ENCODE measurements around the gene USH1C.

USH1C gene

GRCh38 chr11:17471501-17471900 is 72.7 kb downstream of the USH1C start:
- DNase-seq (ENCODE audit: low spot score): no peak

GRCh38 chr11:17469998-17470397 is 74.2 kb downstream of the USH1C start:
- DNase-seq (ENCODE audit: low spot score): no peak

GRCh38 chr11:17468122-17468521 is 76.1 kb downstream of the USH1C start:
- DNase-seq (ENCODE audit: low spot score): no peak

- no peak for DNase-seq (ENCODE audit: low spot score)
These were observed 80.6 kb downstream of the USH1C start for GRCh38 chr11:17463546-17464174.

- DNase-seq (ENCODE audit: low spot score): no peak
These were observed 81.3 kb downstream of the USH1C start for GRCh38 chr11:17462940-17463339.

GRCh38 chr11:17460406-17460805 is 83.8 kb downstream of the USH1C start:
- DNase-seq (ENCODE audit: low spot score): no peak

- DNase-seq (ENCODE audit: low spot score): no peak
These were observed 84.8 kb downstream of the USH1C start for GRCh38 chr11:17459236-17459896.

GRCh38 chr11:17458268-17458667 is 85.9 kb downstream of the USH1C start:
- DNase-seq (ENCODE audit: low spot score): no peak

GRCh38 chr11:17457396-17458173 is 86.6 kb downstream of the USH1C start:
- DNase-seq (ENCODE audit: low spot score): peak; percentile 32

GRCh38 chr11:17452668-17453067 is 91.5 kb downstream of the USH1C start:
- no peak for DNase-seq (ENCODE audit: low spot score)

- no peak for DNase-seq (ENCODE audit: low spot score)
These were observed 95.1 kb downstream of the USH1C start for GRCh38 chr11:17449158-17449557.

- no peak for DNase-seq (ENCODE audit: low spot score)
These were observed 97.7 kb downstream of the USH1C start for GRCh38 chr11:17446482-17446881.

- DNase-seq (ENCODE audit: low spot score): no peak
These were observed 98.9 kb downstream of the USH1C start for GRCh38 chr11:17445240-17445795.

- no peak for DNase-seq (ENCODE audit: low spot score)
These were observed 100.1 kb downstream of the USH1C start for GRCh38 chr11:17443926-17444690.
